NCI-H1694 (cell line): ENCODE results near the gene POLR2J3.
"Not testable (repeated sequence)": the region's sequence is repeated elsewhere in the genome, so short reads cannot be mapped to it uniquely, and the experiment has no call there.

Experiments used
- DNase-seq: peaks from one replicate; lab custom pipeline; 2025; lab: John Stamatoyannopoulos, UW

POLR2J3 gene

GRCh38 chr7:102583495-102583894, 11.1 kb upstream of the POLR2J3 start:
- DNase-seq, result not testable (repeated sequence)

- DNase-seq, result not testable (repeated sequence)
These were observed 9.3 kb upstream of the POLR2J3 start for GRCh38 chr7:102581722-102582121.

- not testable (repeated sequence) for DNase-seq
These were observed 6.1 kb upstream of the POLR2J3 start for GRCh38 chr7:102578486-102578885.

- DNase-seq, result not testable (repeated sequence)
These were observed 5.2 kb upstream of the POLR2J3 start for GRCh38 chr7:102577315-102578240.

- not testable (repeated sequence) for DNase-seq
These were observed 4.0 kb upstream of the POLR2J3 start for GRCh38 chr7:102576363-102576762.

GRCh38 chr7:102574607-102575006, 2.2 kb upstream of the POLR2J3 start:
- DNase-seq, result not testable (repeated sequence)

- not testable (repeated sequence) for DNase-seq
These were observed 3.8 kb downstream of the POLR2J3 start for GRCh38 chr7:102568620-102569019.

- not testable (repeated sequence) for DNase-seq
These were observed 21.5 kb downstream of the POLR2J3 start, which contains the start of gene SPDYE2 for GRCh38 chr7:102550808-102551422. Gene SPDYE2, plus strand, starts transcription at chr7:102551226. Its CDS starts 2,030 bp downstream, at chr7:102553256.

- DNase-seq, result not testable (repeated sequence)
These were observed 26.0 kb downstream of the POLR2J3 start for GRCh38 chr7:102546353-102546752.

GRCh38 chr7:102545288-102545687, 27.1 kb downstream of the POLR2J3 start:
- not testable (repeated sequence) for DNase-seq

GRCh38 chr7:102544372-102544771, 28.0 kb downstream of the POLR2J3 start:
- DNase-seq, result not testable (repeated sequence)

GRCh38 chr7:102543596-102543995, 28.8 kb downstream of the POLR2J3 start, which contains the start of gene UPK3BL2:
Gene UPK3BL2, minus strand, starts transcription at chr7:102543696. Its CDS starts 60 bp downstream, at chr7:102543636.
- not testable (repeated sequence) for DNase-seq

GRCh38 chr7:102542771-102543170, 29.6 kb downstream of the POLR2J3 start:
- DNase-seq, result not testable (repeated sequence)

GRCh38 chr7:102542083-102542482, 30.3 kb downstream of the POLR2J3 start:
- DNase-seq, result not testable (repeated sequence)

- DNase-seq, result not testable (repeated sequence)
These were observed 31.8 kb downstream of the POLR2J3 start for GRCh38 chr7:102540604-102541003.

- DNase-seq, result not testable (repeated sequence)
These were observed 37.2 kb downstream of the POLR2J3 start for GRCh38 chr7:102535062-102535615.

GRCh38 chr7:102532127-102532526, 40.3 kb downstream of the POLR2J3 start:
- DNase-seq, result not testable (repeated sequence)

GRCh38 chr7:102531583-102531982, 40.8 kb downstream of the POLR2J3 start:
- not testable (repeated sequence) for DNase-seq

- DNase-seq, result not testable (repeated sequence)
These were observed 44.3 kb downstream of the POLR2J3 start for GRCh38 chr7:102527822-102528793.

- not testable (repeated sequence) for DNase-seq
These were observed 45.2 kb downstream of the POLR2J3 start for GRCh38 chr7:102527182-102527581.

- DNase-seq, result not testable (repeated sequence)
These were observed 47.6 kb downstream of the POLR2J3 start for GRCh38 chr7:102524803-102525202.
